Testis (tissue), 3 donors: ENCODE data around the gene RASGRF2. TPM values are rescaled to one million over a fixed set of nuclear protein-coding genes. Genes with fewer than 3 reads are reported as not detected.

ENCODE experiments used
- DNase-seq: peaks from one replicate; pipeline ENCODE4 v3.0.0-alpha.2; 2019
- H3K27ac ChIP-seq, 2 donors: fragments of 200-600 bp; sonication (generic); one replicate each; pipeline ENCODE4 v1.5.1; 2019
- H3K27me3 ChIP-seq: fragments of 200-600 bp; sonication (generic); one replicate; pipeline ENCODE4 v1.5.1; 2019
- H3K36me3 ChIP-seq: fragments of 200-600 bp; sonication (generic); one replicate; pipeline ENCODE4 v1.5.1; 2017; ENCODE audit warnings: low read depth; ENCODE audit errors: missing control alignments
- H3K4me1 ChIP-seq: fragments of 200-600 bp; sonication (generic); one replicate; pipeline ENCODE4 v1.5.1; 2019
- H3K4me3 ChIP-seq, 2 donors: fragments of 200-600 bp; sonication (generic); one replicate each; pipeline ENCODE4 v1.5.1; 2017 to 2019
- H3K9me3 ChIP-seq: fragments of 200-600 bp; sonication (generic); one replicate; pipeline ENCODE4 v1.5.1; 2017
- CTCF ChIP-seq, 3 experiments: fragments of 450-650 bp in 2 of 3; fragments of 200-600 bp in 1 of 3; sonication (generic) in 1 of 3; IDR thresholded peaks; one replicate each; pipeline ENCODE4 v1.5.1; 2016 to 2019; ENCODE audit warnings: antibody characterized with exemption in 3 of 3, mild to moderate bottlenecking in 2 of 3, moderate library complexity in 1 of 3
- POLR2A ChIP-seq: fragments of 450-650 bp; IDR thresholded peaks from one replicate; pipeline ENCODE4 v1.6.1; 2017; ENCODE audit warnings: antibody characterized with exemption, mild to moderate bottlenecking, moderate library complexity
- WGBS, 2 donors: methylation state at CpG; one replicate each; pipeline ENCODE4 v1.1.5; 2018; 5-methylcytosine and 5-hydroxymethylcytosine counted together
- intact Hi-C: fragments of 100-400 bp; cut with DNase I; formaldehyde crosslinking; loops from one replicate; pipeline ENCODE4 v1.15.1; 2023; ENCODE audit warnings: low total_unique reads
- polyA plus RNA-seq: library from polyadenylated mRNA; stranded (reverse); fragments of 350-450 nt; fragmentation: Illumina TruSeq; extraction: RNeasy Lipid Tissue Mini Kit (QIAGEN cat#74804); gene quantifications from one replicate; pipeline ENCODE4 v1.2.3, GENCODE V29; 2014; ENCODE audit warnings: low read depth, low replicate concordance; ENCODE audit not compliant: insufficient read depth
- total RNA-seq, 2 donors: library from RNA; depleted of rRNA; stranded (reverse); fragments of >200 nt; gene quantifications; one replicate each; pipeline ENCODE4 v1.2.3, GENCODE V29; 2016

RASGRF2 gene
- total and polyA plus RNA-seq, 3 donors from 2014 or later = 6.2 to 11.3 (median 7.8) TPM

GRCh38 chr5:81078930-81079329, 118.8 kb downstream of the RASGRF2 start:
- DNase-seq = no peak
- Histone ChIP-seq H3K4me1 (no peaks in the 10 kb centered on the region), H3K36me3 (no peaks in the 10 kb centered on the region), H3K27me3 (no peaks in the 10 kb centered on the region), H3K4me3 (no peak overlapping the region), H3K27ac (no peak overlapping the region), H3K9me3 (no peaks in the 10 kb centered on the region)
- WGBS, 2 donors = 78 to 91% methylated on average over 2 of the region's 2 CpGs
- intact Hi-C loops = no loop called here
- TF ChIP-seq CTCF (IDR thresholded peaks at IDR 0.05) = no peak
- TF ChIP-seq POLR2A = no peak

GRCh38 chr5:81080809-81081460, 120.8 kb downstream of the RASGRF2 start:
- H3K36me3 ChIP-seq = no peaks in the 10 kb centered on the region
- no peaks in the 10 kb centered on the region for H3K4me1 ChIP-seq
- no peaks in the 10 kb centered on the region for H3K27me3 ChIP-seq
- peak overlapping the region in 1 of 2 donors; percentile 74 for H3K27ac ChIP-seq
- TF ChIP-seq CTCF (IDR thresholded peaks at IDR 0.05) = no peak
- TF ChIP-seq POLR2A = no peak
- no peak overlapping the region for H3K4me3 ChIP-seq
- 68 to 69% methylated on average over 9 of the region's 9 CpGs for WGBS, 2 donors
- H3K9me3 ChIP-seq = no peaks in the 10 kb centered on the region
- peak; percentile 32 for DNase-seq
- intact Hi-C loops = no loop called here

- Histone ChIP-seq H3K27ac (peak overlapping the region in 1 of 2 donors; percentile 74), H3K4me1 (no peaks in the 10 kb centered on the region), H3K27me3 (no peaks in the 10 kb centered on the region), H3K4me3 (no peak overlapping the region), H3K9me3 (no peaks in the 10 kb centered on the region), H3K36me3 (no peaks in the 10 kb centered on the region)
- WGBS, 2 donors = 73 to 75% methylated on average over 8 of the region's 8 CpGs
- DNase-seq = peak; percentile 71
- TF ChIP-seq POLR2A (no peak), CTCF (IDR thresholded peaks at IDR 0.05) (no peak)
- intact Hi-C loops = no loop called here
These were observed 121.3 kb downstream of the RASGRF2 start for GRCh38 chr5:81081461-81081835.

- peak; percentile 44 for DNase-seq
- H3K4me3 ChIP-seq = peak overlapping the region in 1 of 2 donors; percentile 27
- intact Hi-C loops = no loop called here
These were observed 126.7 kb downstream of the RASGRF2 start for GRCh38 chr5:81086881-81087281.

More at GRCh38 chr5:81086881-81087281, 126.7 kb downstream of the RASGRF2 start:
- H3K36me3 ChIP-seq = no peaks in the 10 kb centered on the region
- no peaks in the 10 kb centered on the region for H3K9me3 ChIP-seq
- H3K4me1 ChIP-seq = no peaks in the 10 kb centered on the region
- no peak for TF ChIP-seq POLR2A
- TF ChIP-seq CTCF (IDR thresholded peaks at IDR 0.05) = no peak
- 67 to 77% methylated on average over 27 of the region's 27 CpGs for WGBS, 2 donors
- no peak overlapping the region for H3K27ac ChIP-seq
- no peaks in the 10 kb centered on the region for H3K27me3 ChIP-seq
